RWPE2 (cell line): ENCODE measurements around the gene MAP3K4.

Experiments used
- ATAC-seq: fragments of 200-7000 bp; cut with Tn5 transposase; 3 replicates; pipeline ENCODE4 v1.9.1; 2021; ENCODE audit warnings: low read depth
- DNase-seq: peaks from one replicate; pipeline ENCODE4 v3.0.0-alpha.2; 2020; ENCODE audit warnings: low spot score
- H3K27ac ChIP-seq: fragments of 450-650 bp; 2 replicates; pipeline ENCODE4 v1.5.1; 2017; ENCODE audit warnings: mild to moderate bottlenecking; ENCODE audit not compliant: poor library complexity, severe bottlenecking
- H3K27me3 ChIP-seq: fragments of 250-450 bp; sonication (Bioruptor Pico); 2 replicates; pipeline ENCODE4 v1.5.1; 2021; ENCODE audit warnings: mild to moderate bottlenecking, moderate library complexity; ENCODE audit not compliant: insufficient read depth, poor library complexity, severe bottlenecking
- H3K36me3 ChIP-seq: fragments of 250-450 bp; sonication (Bioruptor Pico); 2 replicates; pipeline ENCODE4 v1.5.1; 2020; ENCODE audit warnings: low read depth, mild to moderate bottlenecking, moderate library complexity
- H3K4me1 ChIP-seq: fragments of 250-450 bp; sonication (Bioruptor Pico); 2 replicates; pipeline ENCODE4 v1.5.1; 2021; ENCODE audit warnings: mild to moderate bottlenecking, moderate library complexity; ENCODE audit not compliant: insufficient read depth, poor library complexity, severe bottlenecking
- H3K4me3 ChIP-seq: fragments of 250-450 bp; sonication (Bioruptor Pico); 2 replicates; pipeline ENCODE4 v1.5.1; 2021; ENCODE audit warnings: mild to moderate bottlenecking, moderate library complexity; ENCODE audit not compliant: severe bottlenecking
- H3K9me3 ChIP-seq: fragments of 250-450 bp; sonication (Bioruptor Pico); 2 replicates; pipeline ENCODE4 v1.5.1; 2021; ENCODE audit warnings: mild to moderate bottlenecking, moderate library complexity; ENCODE audit not compliant: severe bottlenecking
- CTCF ChIP-seq: fragments of 450-650 bp; IDR thresholded peaks from one replicate; pipeline ENCODE4 v1.5.1; 2017; ENCODE audit warnings: mild to moderate bottlenecking, moderate library complexity; ENCODE audit not compliant: poor library complexity, severe bottlenecking

Gene MAP3K4

GRCh38 chr6:161073930-161074329, 82.4 kb downstream of the MAP3K4 start:
- no peak for TF ChIP-seq CTCF
- H3K36me3 ChIP-seq, result peaks cover 64% of the 10 kb centered on the region
- no peak overlapping the region for H3K4me3 ChIP-seq
- no peaks in the 10 kb centered on the region for H3K4me1 ChIP-seq
- no peak for ATAC-seq
- H3K9me3 ChIP-seq, result no peaks in the 10 kb centered on the region
- no peaks in the 10 kb centered on the region for H3K27me3 ChIP-seq
- H3K27ac ChIP-seq, result no peak overlapping the region
- no peak for DNase-seq

GRCh38 chr6:161074496-161075121, 83.0 kb downstream of the MAP3K4 start:
- no peaks in the 10 kb centered on the region for H3K9me3 ChIP-seq

GRCh38 chr6:161076181-161076677, 84.7 kb downstream of the MAP3K4 start:
- H3K36me3 ChIP-seq, result peaks cover 71% of the 10 kb centered on the region
- ATAC-seq (no peak), DNase-seq (no peak)
- peaks cover 9% of the 10 kb centered on the region for H3K4me1 ChIP-seq
- no peak for TF ChIP-seq CTCF
- H3K9me3 ChIP-seq, result no peaks in the 10 kb centered on the region
- no peak overlapping the region for H3K27ac ChIP-seq
- no peaks in the 10 kb centered on the region for H3K27me3 ChIP-seq
- no peak overlapping the region for H3K4me3 ChIP-seq

More at GRCh38 chr6:161074496-161075121, 83.0 kb downstream of the MAP3K4 start:
- no peak for DNase-seq
- H3K36me3 ChIP-seq, result peaks cover 69% of the 10 kb centered on the region
- no peak overlapping the region for H3K4me3 ChIP-seq
- H3K4me1 ChIP-seq, result peaks cover 1% of the 10 kb centered on the region
- no peak overlapping the region for H3K27ac ChIP-seq
- no peaks in the 10 kb centered on the region for H3K27me3 ChIP-seq
- ATAC-seq, result no peak
- TF ChIP-seq CTCF, result no peak

GRCh38 chr6:161079566-161080262, 88.1 kb downstream of the MAP3K4 start:
- Histone ChIP-seq H3K9me3 (no peaks in the 10 kb centered on the region), H3K36me3 (peaks cover 71% of the 10 kb centered on the region), H3K4me3 (no peak overlapping the region), H3K4me1 (peaks cover 14% of the 10 kb centered on the region), H3K27ac (peak overlapping the region; percentile 47), H3K27me3 (no peaks in the 10 kb centered on the region)
- DNase-seq, result no peak
- peak; percentile 91 for ATAC-seq
- no peak for TF ChIP-seq CTCF
